GM08714 (cell line): Measurements from ENCODE around the gene OPA3.
A peak's percentile ranks its signal among the peaks of the same experiment; 100 is the strongest.

Experiments
- H3K4me3 ChIP-seq: fragments of 200-500 bp; sonication (Bioruptor generic); 2 replicates; pipeline ENCODE4 v1.5.1; 2014; ENCODE audit warnings: mild to moderate bottlenecking, low read length, inconsistent platforms
- ZNF274 ChIP-seq: IDR thresholded peaks from 2 replicates; pipeline ENCODE4 v1.6.1; 2012; ENCODE audit warnings: mild to moderate bottlenecking, low read depth, low read length

OPA3 gene

DNA sequence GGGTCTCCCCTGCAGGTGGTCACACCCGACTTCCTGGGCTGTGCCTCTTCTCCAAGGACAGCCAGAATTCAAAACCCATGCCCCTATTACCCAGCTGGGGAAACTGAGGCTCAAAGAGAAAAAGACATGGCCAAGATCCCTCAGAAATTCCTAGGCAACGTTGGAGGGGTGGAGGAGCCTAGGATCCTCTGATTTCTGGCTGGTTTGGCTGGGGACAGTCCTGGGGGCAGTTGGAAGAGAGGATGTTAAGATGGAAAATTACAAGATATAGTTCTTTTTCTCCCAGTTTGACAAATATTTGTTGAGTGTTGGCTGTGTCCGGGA lies 74.9 kb downstream of the OPA3 start:
- no peak for TF ChIP-seq ZNF274

DNA sequence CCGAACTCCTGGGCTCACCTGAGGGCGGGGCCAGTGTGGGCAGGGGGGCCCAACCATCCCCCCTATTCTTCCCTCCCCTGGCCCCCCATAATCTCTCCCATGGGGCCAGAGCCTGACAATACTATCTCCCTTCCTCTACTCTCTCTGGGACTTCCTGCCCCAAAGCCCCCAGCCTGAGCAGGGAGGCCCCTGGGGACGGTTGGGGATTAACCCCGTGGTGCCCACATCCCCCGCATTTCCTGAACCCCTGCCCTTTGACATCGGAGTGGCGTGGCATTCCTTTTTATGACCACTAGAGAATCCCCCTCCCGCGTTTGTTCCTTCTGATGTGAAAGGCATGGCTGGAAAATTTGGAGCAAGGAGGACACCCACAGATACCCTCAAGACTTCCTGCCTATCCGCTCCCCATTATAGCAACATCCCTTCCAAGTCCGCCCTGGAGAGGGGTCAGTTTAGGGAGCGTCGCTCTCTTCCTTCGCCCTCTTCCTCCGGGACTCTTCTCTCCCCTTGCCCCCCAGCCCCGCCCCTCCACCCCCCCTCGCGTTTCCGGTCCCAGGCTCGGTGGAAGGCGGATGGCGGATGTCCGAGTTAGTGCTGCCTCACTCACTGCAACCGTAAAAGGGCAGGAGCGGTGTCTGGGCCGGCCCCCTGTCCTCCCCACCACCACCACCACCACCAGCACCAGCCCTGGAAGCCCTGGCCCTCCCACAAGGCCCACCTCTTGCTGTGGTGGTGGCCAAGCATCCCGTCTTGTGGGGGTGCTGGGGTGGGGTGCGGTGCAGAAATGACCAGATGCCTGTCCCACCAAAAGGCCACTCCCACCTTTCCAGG lies 75.5 kb downstream of the OPA3 start:
- H3K4me3 ChIP-seq: peak overlapping the region; percentile 99
- TF ChIP-seq ZNF274: no peak

More for the DNA sequence above, 74.9 kb downstream of the OPA3 start:
- H3K4me3 ChIP-seq: peak overlapping the region; percentile 70

DNA sequence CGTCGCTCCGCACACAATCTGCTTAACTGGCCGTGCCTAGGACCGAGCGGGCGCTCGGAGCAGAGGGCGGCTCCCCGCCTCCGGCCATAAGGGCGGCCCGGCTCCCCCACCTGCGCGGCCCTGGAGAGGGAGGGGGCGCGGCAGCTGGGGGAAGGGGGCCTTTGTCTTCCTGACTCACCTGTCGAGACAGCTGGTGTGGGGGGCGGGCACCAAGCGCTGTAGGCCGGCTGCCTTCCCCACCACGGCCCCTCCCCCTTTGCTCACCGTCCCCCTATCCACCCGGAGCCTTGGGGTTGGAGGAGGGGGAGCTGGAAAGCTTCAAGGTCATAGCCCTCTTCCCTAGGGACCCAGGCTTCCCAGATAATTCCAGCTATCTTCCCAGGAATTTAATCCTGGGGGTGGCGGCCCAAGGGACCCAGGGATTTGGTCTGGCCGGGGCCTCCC lies 76.2 kb downstream of the OPA3 start:
- no peak for TF ChIP-seq ZNF274
- H3K4me3 ChIP-seq: peak overlapping the region; percentile 99

DNA sequence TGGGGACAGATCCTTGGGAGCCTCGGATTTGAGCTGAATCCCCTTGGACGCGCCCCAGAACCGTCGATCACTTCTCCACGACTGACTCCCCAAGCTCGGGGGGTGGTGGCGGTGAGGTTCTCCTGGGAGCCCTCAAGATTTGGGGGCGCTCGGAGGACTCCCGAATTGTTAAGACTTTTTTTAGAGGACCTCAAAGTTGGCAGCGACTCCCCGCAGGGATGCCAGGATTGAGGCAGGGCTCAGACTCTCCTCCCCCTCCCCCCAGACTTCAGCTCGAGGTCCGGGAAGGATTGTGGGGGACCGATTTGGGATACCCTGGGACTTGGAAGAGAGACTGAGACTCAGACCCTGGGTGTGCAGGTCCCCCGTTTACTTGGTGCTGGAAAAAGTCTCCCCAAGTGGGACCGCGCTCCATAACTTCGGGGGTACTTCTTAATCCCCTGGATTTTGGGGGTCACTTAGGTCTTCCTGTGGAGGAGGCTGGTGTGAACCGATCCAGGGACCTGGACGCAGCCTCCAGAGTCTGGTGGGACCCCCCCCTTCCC lies 76.7 kb downstream of the OPA3 start:
- H3K4me3 ChIP-seq: peak overlapping the region; percentile 99
- no peak for TF ChIP-seq ZNF274

DNA sequence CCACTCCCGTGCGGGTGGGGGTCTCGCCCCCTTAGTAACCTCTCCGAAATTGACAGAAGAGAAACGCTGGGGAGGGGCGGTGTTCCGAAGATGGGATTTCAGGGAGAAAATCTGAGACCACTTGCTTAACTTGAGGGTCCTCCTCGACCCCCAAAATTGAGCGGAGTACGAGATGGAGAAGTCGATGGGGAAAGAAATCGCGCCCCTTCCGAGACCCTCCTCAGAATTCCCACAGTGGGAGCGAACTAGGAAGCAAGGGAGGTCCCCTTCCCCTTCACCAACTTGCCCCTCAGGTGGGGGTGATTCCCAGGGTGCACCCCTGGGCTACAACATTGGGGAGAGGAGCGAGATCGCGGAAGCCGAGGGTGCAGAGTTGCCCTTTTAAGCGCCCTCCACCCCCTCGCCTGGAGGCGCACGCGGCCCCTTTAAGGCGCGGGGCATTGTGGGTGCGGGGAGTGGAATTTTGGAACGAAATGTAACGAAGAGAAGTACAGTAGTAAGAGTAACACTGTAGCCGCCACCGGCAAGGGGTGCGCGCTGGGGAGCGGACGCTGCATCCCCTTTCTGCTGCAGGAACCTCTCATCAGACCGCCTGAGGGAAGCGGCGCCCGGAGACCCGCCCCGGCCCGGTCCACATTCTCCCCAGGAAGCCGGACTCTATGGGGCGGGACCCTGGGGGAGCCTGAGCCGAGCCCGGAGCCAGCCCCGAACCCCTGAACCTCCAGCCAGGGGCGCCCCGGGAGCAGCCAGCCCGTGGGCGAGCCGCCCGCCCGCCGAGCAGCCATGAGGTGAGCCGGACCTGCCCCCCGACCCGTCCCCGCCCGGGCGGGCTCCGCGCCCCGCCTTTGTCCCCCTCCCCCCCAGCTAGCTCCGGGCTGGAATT lies 77.4 kb downstream of the OPA3 start, which contains the start of gene VASP:
VASP (plus strand) TSS at position 491 of the 883 bp plus-strand sequence; CDS start at position 784, 293 bp downstream.
- TF ChIP-seq ZNF274: no peak
- H3K4me3 ChIP-seq: peak within 1 kb of the TSS; percentile 99

DNA sequence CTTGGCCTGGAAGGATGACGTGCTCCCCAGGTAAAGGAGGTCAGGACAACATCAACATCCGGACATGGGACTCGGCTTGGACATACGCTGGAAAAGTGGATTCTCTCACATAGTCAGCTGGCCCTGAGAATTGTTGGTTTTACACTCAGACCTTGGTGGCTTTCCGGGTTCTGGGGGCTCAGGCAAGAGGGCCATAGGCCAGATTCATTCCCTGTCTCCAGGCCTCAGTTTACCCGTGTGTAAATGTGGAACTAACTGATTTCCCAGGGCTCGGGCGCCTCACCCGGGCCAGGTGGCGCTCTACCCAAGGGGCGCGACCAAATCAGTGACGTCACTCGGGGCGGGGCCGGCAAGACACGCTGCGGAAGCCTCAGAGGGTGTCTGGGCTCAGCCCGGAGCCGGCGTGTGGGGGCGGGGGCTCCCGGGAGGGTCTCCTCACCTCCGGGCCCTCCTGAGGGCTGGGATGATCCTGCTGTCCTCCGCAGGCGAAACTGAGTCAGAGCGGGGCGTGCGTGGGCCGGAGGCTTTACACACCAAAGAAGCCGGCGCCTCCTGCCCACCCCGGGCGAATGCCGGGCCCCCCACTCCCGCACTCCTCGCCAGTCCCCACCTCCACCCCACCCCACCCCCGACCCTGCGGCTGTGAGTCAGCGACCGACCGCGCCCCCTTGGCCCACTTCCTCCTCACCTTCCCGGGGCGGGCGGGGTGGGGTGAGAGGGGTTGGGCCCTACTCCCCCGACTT lies 78.2 kb downstream of the OPA3 start:
- no peak for TF ChIP-seq ZNF274
- peak overlapping the region; percentile 99 for H3K4me3 ChIP-seq

DNA sequence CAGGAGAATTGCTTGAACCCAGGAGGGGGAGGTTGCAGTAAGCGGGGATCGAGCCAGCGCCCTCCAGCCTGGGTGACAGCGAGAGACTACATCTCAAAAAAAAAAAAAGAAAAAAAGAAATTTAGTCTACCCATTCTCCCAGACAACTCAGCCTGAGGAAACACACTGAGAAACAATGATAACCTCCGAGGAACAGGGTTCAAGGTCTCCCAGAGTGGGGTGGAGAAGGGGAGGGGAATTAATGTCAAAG lies 78.7 kb downstream of the OPA3 start:
- TF ChIP-seq ZNF274: no peak
- peak overlapping the region; percentile 99; the same call in 1 of the 2 replicates for H3K4me3 ChIP-seq

DNA sequence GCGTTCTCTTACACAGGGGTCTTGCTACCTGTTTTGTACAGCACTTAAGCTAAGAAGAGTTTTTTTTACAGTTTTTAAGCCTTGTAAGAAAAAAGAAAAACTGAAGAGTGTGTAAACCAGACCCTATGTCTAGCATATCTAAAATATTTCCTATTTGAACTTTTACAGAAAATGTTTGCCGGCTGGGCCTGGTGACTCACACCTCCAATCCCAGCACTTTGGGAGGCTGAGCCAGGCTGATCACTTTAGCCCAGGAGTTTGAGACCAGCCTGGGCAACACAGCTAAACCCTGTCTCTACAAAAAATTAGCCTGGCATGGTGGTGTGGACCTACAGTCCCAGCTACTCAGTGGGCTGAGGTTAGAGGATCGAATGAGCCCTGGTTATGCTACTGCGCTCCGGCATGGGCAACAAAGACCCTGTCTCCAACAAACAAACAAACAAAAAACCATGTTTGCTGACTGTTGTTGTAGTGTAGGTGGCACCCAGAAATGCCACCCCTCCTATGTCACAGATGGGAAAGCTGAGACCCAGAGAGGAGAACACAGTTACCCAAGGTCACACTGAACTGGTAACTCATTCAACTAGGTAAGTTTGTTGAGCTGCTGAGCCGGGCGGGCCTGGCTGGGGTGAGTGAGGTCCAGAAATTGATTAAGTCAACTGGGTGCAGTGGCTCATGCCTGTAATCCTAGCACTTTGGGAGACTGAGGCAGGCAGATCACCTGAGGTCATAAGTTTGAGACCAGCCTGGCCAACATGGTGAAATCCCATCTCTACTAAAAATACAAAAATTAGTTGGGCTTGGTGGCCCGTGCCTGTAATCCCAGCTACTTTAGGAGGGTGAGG lies 79.2 kb downstream of the OPA3 start:
- H3K4me3 ChIP-seq: no peak overlapping the region
- no peak for TF ChIP-seq ZNF274

DNA sequence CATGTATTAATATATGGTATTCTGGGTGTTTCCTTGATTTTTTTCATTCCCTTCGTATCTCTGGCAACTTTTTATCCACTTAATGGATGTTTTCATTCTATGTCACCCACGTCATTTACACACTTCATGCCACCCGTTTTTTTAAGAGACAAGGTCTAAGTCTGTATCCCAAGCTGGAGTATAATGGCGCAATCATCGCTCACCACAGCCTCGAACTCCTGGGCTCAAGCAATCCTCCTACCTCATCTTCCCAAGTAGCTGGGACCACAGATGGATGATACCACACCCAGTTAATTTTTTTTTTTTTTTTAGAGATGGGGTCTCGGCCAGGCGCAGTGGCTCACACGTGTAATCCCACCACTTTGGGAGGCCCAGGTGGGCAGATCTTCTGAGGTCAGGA lies 80.7 kb downstream of the OPA3 start:
- TF ChIP-seq ZNF274: no peak
- H3K4me3 ChIP-seq: no peak overlapping the region

DNA sequence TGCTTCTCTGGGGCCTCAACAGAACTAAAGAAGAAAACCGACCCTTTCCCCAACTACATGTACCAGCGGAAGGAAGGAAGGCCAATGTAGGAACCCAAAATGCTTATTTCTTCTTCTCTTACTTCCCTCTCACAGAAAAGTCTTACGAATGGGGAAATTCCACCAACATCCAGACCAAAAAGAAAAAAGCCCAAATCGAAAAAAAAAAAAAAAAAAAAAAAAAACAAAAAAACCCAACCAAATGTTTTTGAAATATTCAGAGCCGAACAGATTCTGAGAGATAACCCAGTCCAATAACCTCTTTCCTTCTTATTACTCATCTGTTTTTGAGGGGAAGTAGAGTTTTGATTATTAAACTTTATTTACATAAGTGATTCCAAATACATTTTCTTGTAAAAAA lies 82.5 kb downstream of the OPA3 start:
- no peak for TF ChIP-seq ZNF274
- no peak overlapping the region for H3K4me3 ChIP-seq

DNA sequence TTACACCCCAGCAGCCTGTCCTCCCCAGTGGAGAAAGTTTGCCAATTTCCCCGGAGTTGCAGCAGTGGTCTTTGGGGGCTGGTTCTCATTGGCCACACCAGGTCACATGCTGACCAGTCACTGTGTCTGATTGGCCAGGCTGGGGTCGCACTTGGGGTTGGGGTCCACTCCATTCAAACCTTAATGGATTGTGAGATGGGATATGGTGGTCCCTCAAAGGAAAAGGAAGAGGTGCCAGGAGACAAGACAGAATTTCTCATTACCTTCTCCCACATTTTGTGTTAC lies 82.9 kb downstream of the OPA3 start:
- H3K4me3 ChIP-seq: no peak overlapping the region
- TF ChIP-seq ZNF274: no peak

DNA sequence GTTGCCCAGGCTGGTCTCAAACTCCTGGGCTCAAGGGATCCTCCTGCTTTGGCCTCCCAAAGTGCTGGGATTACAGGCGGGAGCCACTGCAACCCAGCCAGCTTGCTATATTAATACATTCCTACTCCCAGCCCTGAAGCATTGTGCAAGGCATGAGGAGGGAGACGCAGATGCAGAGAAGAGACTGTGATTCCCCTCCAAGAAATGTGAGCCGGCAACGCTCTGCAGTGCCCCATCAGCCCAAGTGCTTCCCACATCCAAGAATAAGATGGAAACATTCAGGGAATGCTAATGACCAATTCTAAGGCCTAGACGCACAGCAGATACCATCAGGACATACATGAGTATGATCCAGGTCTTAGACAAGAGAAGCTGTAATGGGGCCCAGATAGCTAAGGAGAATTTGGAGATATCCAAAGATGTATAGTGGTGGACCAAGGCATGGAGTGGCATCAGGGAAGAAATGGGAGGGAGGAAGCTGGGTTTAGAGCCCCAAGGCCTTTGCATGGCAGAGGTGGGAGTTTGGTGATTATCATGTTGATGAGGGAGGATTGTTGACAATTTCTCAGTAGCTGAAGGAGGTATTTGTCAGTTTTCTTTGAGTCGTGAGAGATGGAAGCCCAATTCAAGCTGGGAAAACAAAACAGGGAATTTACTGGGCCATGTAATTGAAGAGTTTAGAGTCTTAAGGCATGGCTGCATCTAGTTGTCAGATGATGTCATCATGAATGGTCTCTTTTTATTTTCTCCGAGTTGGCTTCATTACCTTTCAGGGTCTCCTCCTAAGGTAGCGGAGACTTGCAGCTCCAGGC lies 83.5 kb downstream of the OPA3 start:
- no peak for TF ChIP-seq ZNF274
- H3K4me3 ChIP-seq: no peak overlapping the region
